Calu3 (cell line): ENCODE data around the gene MALRD1. TPM values are rescaled to one million over a fixed set of nuclear protein-coding genes. Genes with fewer than 3 reads are reported as not detected.
"Not testable (repeated sequence)": the region's sequence is repeated elsewhere in the genome, so short reads cannot be mapped to it uniquely, and the experiment has no call there.

Experiments
- BruUV-seq: library from RNA; stranded (reverse); fragments of 400-500 nt; replicated peaks from 2 replicates; lab custom pipeline; 2021; lab: Mats Ljungman, UMichigan
- CTCF ChIA-PET: fragments of 300-600 bp; sonication (Branson Sonifier 250); formaldehyde crosslinking; loops from one replicate; lab custom pipeline; 2022; ENCODE audit warnings: antibody characterized with exemption; lab: Charles Lee
- DNase-seq: peaks from one replicate; pipeline ENCODE4 v3.0.0; 2022
- H3K27ac Mint-ChIP-seq: one replicate; pipeline ENCODE4 v1.8.0; 2022; ENCODE audit warnings: mixed read lengths; ENCODE audit not compliant: unreplicated experiment
- H3K27me3 Mint-ChIP-seq: one replicate; pipeline ENCODE4 v1.8.0; 2022; ENCODE audit warnings: mixed read lengths; ENCODE audit not compliant: unreplicated experiment
- H3K36me3 Mint-ChIP-seq: one replicate; pipeline ENCODE4 v1.8.0; 2022; ENCODE audit warnings: mild to moderate bottlenecking, moderate library complexity, mixed read lengths; ENCODE audit not compliant: insufficient read depth, unreplicated experiment
- H3K4me1 Mint-ChIP-seq: one replicate; pipeline ENCODE4 v1.8.0; 2022; ENCODE audit warnings: mild to moderate bottlenecking, low read depth, mixed read lengths; ENCODE audit not compliant: unreplicated experiment
- H3K4me3 Mint-ChIP-seq: one replicate; pipeline ENCODE4 v1.8.0; 2022; ENCODE audit warnings: mild to moderate bottlenecking, low read depth, moderate library complexity, mixed read lengths; ENCODE audit not compliant: unreplicated experiment
- H3K9me3 Mint-ChIP-seq: one replicate; pipeline ENCODE4 v1.8.0; 2022; ENCODE audit warnings: low read depth, mixed read lengths; ENCODE audit not compliant: unreplicated experiment
- intact Hi-C: fragments of 100-400 bp; cut with micrococcal nuclease; formaldehyde crosslinking; loops from one replicate; pipeline ENCODE4 v1.10.0; 2022; ENCODE audit not compliant: unreplicated experiment
- total RNA-seq: library from RNA; stranded (reverse); gene quantifications from 2 replicates; pipeline ENCODE4 v1.2.3, GENCODE V29; 2022
- TF ChIP-seq, protein P1 (sequence below): fragments of 200-600 bp; IDR thresholded peaks from one replicate; pipeline ENCODE4 v1.8.0; 2022; ENCODE audit warnings: antibody characterized with exemption; ENCODE audit not compliant: unreplicated experiment

The MALRD1 gene
- total RNA-seq, 1 experiment from 2014 or later, result not detected

DNA sequence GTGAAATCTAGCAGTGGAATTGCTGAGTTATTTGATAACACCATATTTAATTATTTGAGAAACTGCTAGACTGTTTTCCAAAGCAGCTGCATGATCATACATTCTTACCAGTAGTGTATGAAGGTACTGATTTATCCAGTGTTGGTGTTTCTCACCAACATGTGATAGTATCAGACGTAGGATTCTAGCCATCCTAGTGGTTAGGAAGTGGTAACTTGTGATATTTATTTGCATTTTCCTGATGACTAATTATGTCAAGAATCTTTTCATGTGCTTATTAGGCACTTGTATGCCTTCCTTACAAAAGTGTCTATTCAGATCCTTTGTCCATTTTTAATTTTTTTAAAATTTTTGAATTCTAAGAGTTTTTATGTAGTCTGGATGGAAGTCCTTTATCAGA lies 713.4 kb downstream of the MALRD1 start:
- TF ChIP-seq, protein P1, sequence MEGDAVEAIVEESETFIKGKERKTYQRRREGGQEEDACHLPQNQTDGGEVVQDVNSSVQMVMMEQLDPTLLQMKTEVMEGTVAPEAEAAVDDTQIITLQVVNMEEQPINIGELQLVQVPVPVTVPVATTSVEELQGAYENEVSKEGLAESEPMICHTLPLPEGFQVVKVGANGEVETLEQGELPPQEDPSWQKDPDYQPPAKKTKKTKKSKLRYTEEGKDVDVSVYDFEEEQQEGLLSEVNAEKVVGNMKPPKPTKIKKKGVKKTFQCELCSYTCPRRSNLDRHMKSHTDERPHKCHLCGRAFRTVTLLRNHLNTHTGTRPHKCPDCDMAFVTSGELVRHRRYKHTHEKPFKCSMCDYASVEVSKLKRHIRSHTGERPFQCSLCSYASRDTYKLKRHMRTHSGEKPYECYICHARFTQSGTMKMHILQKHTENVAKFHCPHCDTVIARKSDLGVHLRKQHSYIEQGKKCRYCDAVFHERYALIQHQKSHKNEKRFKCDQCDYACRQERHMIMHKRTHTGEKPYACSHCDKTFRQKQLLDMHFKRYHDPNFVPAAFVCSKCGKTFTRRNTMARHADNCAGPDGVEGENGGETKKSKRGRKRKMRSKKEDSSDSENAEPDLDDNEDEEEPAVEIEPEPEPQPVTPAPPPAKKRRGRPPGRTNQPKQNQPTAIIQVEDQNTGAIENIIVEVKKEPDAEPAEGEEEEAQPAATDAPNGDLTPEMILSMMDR, result no peak
- no peak overlapping the region for H3K4me3 Mint-ChIP-seq
- H3K9me3 Mint-ChIP-seq, result no peaks in the 10 kb centered on the region
- CTCF ChIA-PET, result no interaction called here
- H3K27ac Mint-ChIP-seq, result no peak overlapping the region
- no peaks in the 10 kb centered on the region for H3K27me3 Mint-ChIP-seq
- DNase-seq, result no peak
- H3K36me3 Mint-ChIP-seq, result no peaks in the 10 kb centered on the region
- no TSS peak for BruUV-seq
- intact Hi-C loops, result no loop called here
- H3K4me1 Mint-ChIP-seq, result no peaks in the 10 kb centered on the region

DNA sequence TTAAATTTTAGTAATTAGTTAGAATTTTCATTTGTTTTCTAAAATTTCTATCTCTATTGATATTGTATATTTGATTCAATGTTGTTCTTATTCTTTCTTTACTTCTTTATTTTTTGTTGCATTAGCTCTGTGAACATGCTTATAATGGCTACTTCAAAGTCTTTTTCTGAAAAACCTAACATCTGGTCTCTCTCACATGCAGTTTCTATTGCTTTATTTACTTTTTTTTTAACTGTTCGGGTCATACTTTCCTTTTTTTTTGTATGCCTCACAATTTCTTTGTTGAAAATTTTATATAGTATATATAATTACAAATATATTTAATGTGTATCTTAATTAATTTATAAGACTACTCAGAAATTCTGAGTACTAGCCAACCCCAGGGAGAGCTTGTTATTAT lies 715.5 kb downstream of the MALRD1 start:
- intact Hi-C loops, result no loop called here
- CTCF ChIA-PET, result no interaction called here
- H3K36me3 Mint-ChIP-seq, result no peaks in the 10 kb centered on the region
- peaks cover 4% of the 10 kb centered on the region for H3K9me3 Mint-ChIP-seq
- no peaks in the 10 kb centered on the region for H3K27me3 Mint-ChIP-seq
- no peaks in the 10 kb centered on the region for H3K4me1 Mint-ChIP-seq
- no peak for DNase-seq
- no TSS peak for BruUV-seq
- no peak overlapping the region for H3K27ac Mint-ChIP-seq
- H3K4me3 Mint-ChIP-seq, result no peak overlapping the region
- TF ChIP-seq, protein P1, result no peak

DNA sequence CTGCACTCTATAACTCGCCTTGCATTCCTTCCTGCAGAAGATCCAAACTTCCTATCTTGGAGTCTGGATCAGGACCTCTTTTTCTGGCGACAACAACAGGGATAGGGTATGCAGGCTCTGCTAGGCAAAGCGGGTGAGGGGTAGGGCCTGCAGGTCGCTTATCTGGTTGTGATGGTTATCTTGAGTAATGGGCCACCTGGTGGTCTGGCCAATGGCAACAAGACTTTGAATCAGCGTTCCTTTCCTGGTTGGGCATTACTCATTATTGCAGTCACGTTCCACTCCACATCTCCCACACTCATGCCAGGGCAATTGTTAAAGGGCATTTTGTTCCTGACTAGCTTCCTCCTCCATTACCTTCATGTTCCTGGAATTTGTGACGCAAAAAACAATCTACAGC lies 719.3 kb downstream of the MALRD1 start:
- Mint-ChIP-seq H3K27me3 (no peaks in the 10 kb centered on the region), H3K36me3 (no peaks in the 10 kb centered on the region), H3K9me3 (peaks cover 4% of the 10 kb centered on the region), H3K27ac (no peak overlapping the region), H3K4me3 (no peak overlapping the region), H3K4me1 (no peaks in the 10 kb centered on the region)
- BruUV-seq, result no TSS peak
- CTCF ChIA-PET, result no interaction called here
- intact Hi-C loops, result no loop called here
- TF ChIP-seq, protein P1, result no peak
- DNase-seq, result no peak

DNA sequence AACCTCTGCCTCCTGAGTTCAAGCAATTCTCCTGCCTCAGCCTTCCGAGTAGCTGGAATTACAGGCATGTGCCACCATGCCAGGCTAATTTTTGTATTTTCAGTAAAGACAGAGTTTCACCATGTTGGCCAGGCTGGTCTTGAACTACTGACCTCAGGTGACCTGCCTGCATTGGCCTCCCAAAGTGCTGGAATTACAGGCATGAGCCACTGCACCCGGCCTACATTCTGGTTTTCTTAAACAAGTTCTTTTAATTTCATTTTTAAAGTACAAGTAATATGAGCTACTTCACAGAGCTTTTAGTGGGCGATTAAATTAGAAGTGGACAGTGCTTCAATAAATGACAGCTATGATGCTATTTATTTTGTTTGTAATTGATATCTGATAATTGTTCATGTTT lies 721.2 kb downstream of the MALRD1 start:
- H3K4me3 Mint-ChIP-seq, H3K9me3 Mint-ChIP-seq, CTCF ChIA-PET, DNase-seq, BruUV-seq, H3K36me3 Mint-ChIP-seq, H3K27ac Mint-ChIP-seq, intact Hi-C loops, H3K27me3 Mint-ChIP-seq, H3K4me1 Mint-ChIP-seq: not testable (repeated sequence)

DNA sequence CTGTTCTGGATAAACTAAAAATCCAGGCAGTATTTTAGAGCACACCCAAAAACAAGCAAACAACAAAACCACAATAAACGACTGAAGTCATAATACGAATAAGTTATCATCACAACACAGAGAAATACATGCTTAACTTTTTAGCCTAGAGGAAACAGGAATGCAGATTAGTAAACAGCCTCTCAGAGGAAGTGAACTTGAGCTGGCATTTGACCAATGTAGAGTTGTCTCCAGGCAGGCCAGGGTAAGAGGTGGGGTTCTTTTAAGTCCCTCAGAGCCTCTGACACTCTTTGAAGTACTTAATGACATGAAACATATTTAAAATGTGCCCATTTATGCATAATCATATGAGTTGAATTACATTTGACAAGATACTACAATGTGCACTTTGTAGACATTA lies 724.4 kb downstream of the MALRD1 start:
- Mint-ChIP-seq H3K4me3 (no peak overlapping the region), H3K27ac (no peak overlapping the region), H3K36me3 (no peaks in the 10 kb centered on the region), H3K4me1 (no peaks in the 10 kb centered on the region), H3K9me3 (peaks cover 3% of the 10 kb centered on the region), H3K27me3 (no peaks in the 10 kb centered on the region)
- intact Hi-C loops, result no loop called here
- DNase-seq, result no peak
- CTCF ChIA-PET, result no interaction called here
- BruUV-seq, result no TSS peak
- TF ChIP-seq, protein P1, result no peak
